ENCODE results near the gene LCN9.

The LCN9 gene

GRCh38 chr9:135695036-135695435 lies 31.9 kb downstream of the LCN9 start:
- H3K4me3 ChIP-seq (ENCODE audit: control insufficient read depth, low read depth, low read length), result no peak overlapping the region
- no peak for TF ChIP-seq CTCF (conservative IDR thresholded peaks at IDR 0.05; ENCODE audit: control insufficient read depth, insufficient read depth, low read depth, low read length)
- DNase-seq (ENCODE audit: low read depth), result no peak

- H3K4me3 ChIP-seq (ENCODE audit: control insufficient read depth, low read depth, low read length), result no peak overlapping the region
- no peak for DNase-seq (ENCODE audit: low read depth)
- TF ChIP-seq CTCF (conservative IDR thresholded peaks at IDR 0.05; ENCODE audit: control insufficient read depth, insufficient read depth, low read depth, low read length), result no peak
These were observed 32.5 kb downstream of the LCN9 start for GRCh38 chr9:135695642-135696041.

- TF ChIP-seq CTCF (conservative IDR thresholded peaks at IDR 0.05; ENCODE audit: control insufficient read depth, insufficient read depth, low read depth, low read length), result no peak
- no peak overlapping the region for H3K4me3 ChIP-seq (ENCODE audit: control insufficient read depth, low read depth, low read length)
- DNase-seq (ENCODE audit: low read depth), result no peak
These were observed 33.3 kb downstream of the LCN9 start for GRCh38 chr9:135696446-135696845.

- no peak overlapping the region for H3K4me3 ChIP-seq (ENCODE audit: control insufficient read depth, low read depth, low read length)
- no peak for DNase-seq (ENCODE audit: low read depth)
- TF ChIP-seq CTCF (conservative IDR thresholded peaks at IDR 0.05; ENCODE audit: control insufficient read depth, insufficient read depth, low read depth, low read length), result no peak
These were observed 34.1 kb downstream of the LCN9 start for GRCh38 chr9:135697226-135697625.

GRCh38 chr9:135698236-135698635 lies 35.1 kb downstream of the LCN9 start:
- no peak overlapping the region for H3K4me3 ChIP-seq (ENCODE audit: control insufficient read depth, low read depth, low read length)
- DNase-seq (ENCODE audit: low read depth), result no peak
- no peak for TF ChIP-seq CTCF (conservative IDR thresholded peaks at IDR 0.05; ENCODE audit: control insufficient read depth, insufficient read depth, low read depth, low read length)

GRCh38 chr9:135698767-135699166 lies 35.7 kb downstream of the LCN9 start:
- H3K4me3 ChIP-seq (ENCODE audit: control insufficient read depth, low read depth, low read length), result no peak overlapping the region
- no peak for TF ChIP-seq CTCF (conservative IDR thresholded peaks at IDR 0.05; ENCODE audit: control insufficient read depth, insufficient read depth, low read depth, low read length)
- no peak for DNase-seq (ENCODE audit: low read depth)

GRCh38 chr9:135699440-135699839 lies 36.3 kb downstream of the LCN9 start, which contains the start of gene SOHLH1:
SOHLH1 (minus strand) TSS chr9:135699481; CDS start chr9:135699467, 14 bp downstream.
- no peak for DNase-seq (ENCODE audit: low read depth)
- no peak for TF ChIP-seq CTCF (conservative IDR thresholded peaks at IDR 0.05; ENCODE audit: control insufficient read depth, insufficient read depth, low read depth, low read length)
- H3K4me3 ChIP-seq (ENCODE audit: control insufficient read depth, low read depth, low read length), result no peak within 1 kb of the TSS

Measured in fibroblast of mammary gland (primary cell).